ENCODE results near the gene SIN3B.
A peak's percentile ranks its signal among the peaks of the same experiment; 100 is the strongest.

The SIN3B gene

DNA sequence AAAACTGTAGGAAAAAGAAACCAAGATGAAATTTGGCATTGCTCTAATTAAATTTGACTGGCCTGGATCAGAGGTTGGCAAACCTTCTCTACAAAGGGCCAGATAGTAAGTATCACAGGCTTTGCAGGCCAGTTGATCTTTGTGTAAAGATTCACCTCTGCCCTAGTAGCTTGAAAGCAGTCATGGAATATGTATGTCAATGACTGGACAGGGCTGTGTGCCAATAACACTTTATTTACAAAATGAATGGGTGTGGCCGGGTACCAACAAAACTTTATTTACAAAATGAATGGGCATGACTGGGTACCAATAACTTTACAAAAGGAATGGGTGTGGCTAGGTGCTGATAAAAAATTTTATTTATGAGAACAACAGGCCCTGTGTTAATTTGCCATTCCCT lies 20.0 kb downstream of the SIN3B start:
- Histone ChIP-seq H3K4me1 (ENCODE audit: control insufficient read depth, insufficient read depth, low read length, unreplicated experiment) (peaks cover 25% of the 10 kb centered on the region), H2AFZ (ENCODE audit: low read length, unreplicated experiment) (no peak overlapping the region), H3K79me2 (ENCODE audit: control insufficient read depth, insufficient read depth, low read length, unreplicated experiment) (no peaks in the 10 kb centered on the region), H3K36me3 (ENCODE audit: insufficient read depth, low read length) (peaks cover 5% of the 10 kb centered on the region; the same call in 1 of the 2 replicates), H3K27ac (ENCODE audit: low read depth, low read length) (peak overlapping the region; percentile 77), H3K4me3 (ENCODE audit: low read depth, low read length) (no peak overlapping the region), H3K27me3 (ENCODE audit: insufficient read depth, low read length) (no peaks in the 10 kb centered on the region)

DNA sequence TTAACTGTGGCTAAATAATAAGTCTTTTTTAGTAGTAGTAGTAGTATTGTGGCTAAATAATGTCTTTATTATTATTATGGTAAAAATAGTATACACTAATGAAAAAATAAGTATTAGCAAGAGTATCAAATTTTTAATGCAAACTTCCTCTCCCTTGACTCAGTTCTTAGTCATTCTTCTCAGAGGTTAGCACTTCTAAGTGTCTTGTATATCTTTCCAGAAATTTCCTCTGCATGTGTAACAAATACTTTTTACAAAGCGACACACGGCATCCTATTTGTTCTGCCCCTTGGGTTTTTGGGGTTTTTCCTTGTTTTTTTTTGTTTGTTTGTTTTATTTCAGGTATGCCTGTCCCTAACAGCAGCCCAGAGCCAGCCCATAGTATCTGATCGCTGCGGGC lies 20.9 kb downstream of the SIN3B start:
- Histone ChIP-seq H3K36me3 (ENCODE audit: insufficient read depth, low read length) (peaks cover 11% of the 10 kb centered on the region; the same call in 1 of the 2 replicates), H2AFZ (ENCODE audit: low read length, unreplicated experiment) (no peak overlapping the region), H3K4me3 (ENCODE audit: low read depth, low read length) (no peak overlapping the region)

DNA sequence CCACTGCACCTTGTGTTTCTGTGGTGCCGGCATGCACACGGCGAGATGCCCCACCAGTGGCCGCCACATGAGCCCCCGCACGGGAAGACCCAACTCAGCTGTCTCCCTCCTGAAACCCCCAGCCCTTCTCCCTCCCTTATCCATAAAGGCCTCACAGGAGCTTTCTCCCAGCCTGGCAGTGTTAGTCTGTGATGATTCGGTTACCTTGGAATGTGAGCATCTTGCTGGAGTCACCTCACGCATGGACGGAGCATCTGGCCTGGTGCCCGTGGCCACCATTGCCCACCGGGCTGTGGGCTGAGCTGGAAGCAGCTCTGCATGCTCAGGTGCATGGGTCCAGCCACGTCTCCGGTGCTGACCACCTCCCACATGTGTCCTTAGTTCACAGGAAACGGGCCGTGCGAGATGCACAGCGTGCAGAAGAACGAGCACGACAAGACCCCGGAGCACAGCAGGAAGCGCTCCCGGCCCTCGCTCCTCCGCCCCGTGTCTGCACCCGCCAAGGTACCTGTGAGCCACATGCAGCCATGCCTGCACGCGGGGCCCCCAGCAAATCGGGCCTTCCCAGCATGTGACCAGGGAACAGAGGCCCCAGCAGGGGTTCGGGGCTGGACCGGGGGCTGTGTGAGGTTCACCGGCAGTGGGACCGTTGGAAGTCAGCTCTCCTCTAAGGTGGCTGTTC lies 22.0 kb downstream of the SIN3B start:
- H3K4me3 ChIP-seq (ENCODE audit: low read depth, low read length) = no peak overlapping the region
- no peak overlapping the region for H2AFZ ChIP-seq (ENCODE audit: low read length, unreplicated experiment)
- peaks cover 11% of the 10 kb centered on the region; the same call in 1 of the 2 replicates for H3K36me3 ChIP-seq (ENCODE audit: insufficient read depth, low read length)
- no peaks in the 10 kb centered on the region for H3K79me2 ChIP-seq (ENCODE audit: control insufficient read depth, insufficient read depth, low read length, unreplicated experiment)
- H3K4me1 ChIP-seq (ENCODE audit: control insufficient read depth, insufficient read depth, low read length, unreplicated experiment) = peaks cover 25% of the 10 kb centered on the region
- H3K27ac ChIP-seq (ENCODE audit: low read depth, low read length) = peak overlapping the region; percentile 77; the same call in 1 of the 2 replicates
- no peaks in the 10 kb centered on the region for H3K27me3 ChIP-seq (ENCODE audit: insufficient read depth, low read length)

More for the DNA sequence above, 20.9 kb downstream of the SIN3B start:
- H3K79me2 ChIP-seq (ENCODE audit: control insufficient read depth, insufficient read depth, low read length, unreplicated experiment) = no peaks in the 10 kb centered on the region
- peak overlapping the region; percentile 77 for H3K27ac ChIP-seq (ENCODE audit: low read depth, low read length)
- peaks cover 25% of the 10 kb centered on the region for H3K4me1 ChIP-seq (ENCODE audit: control insufficient read depth, insufficient read depth, low read length, unreplicated experiment)
- no peaks in the 10 kb centered on the region for H3K27me3 ChIP-seq (ENCODE audit: insufficient read depth, low read length)

DNA sequence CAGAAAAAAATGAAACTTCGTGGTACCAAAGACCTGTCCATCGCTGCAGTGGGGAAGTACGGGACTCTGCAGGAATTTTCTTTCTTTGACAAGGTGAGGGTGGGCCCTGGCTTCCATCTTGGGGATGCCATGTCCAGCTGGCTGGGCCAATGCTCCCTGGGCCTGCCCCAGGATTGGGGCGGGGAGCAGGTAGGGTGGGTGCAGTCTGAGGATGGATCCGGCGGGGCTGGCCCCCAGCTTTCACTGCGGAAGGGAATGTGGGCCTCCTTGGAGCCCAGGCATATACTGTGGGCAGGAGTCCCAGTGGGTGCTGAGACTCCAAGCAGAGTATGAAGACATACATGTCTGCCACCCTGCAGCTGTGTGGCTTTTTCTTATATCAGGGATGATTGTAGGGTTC lies 23.9 kb downstream of the SIN3B start:
- H3K79me2 ChIP-seq (ENCODE audit: control insufficient read depth, insufficient read depth, low read length, unreplicated experiment) = no peaks in the 10 kb centered on the region
- H3K36me3 ChIP-seq (ENCODE audit: insufficient read depth, low read length) = peaks cover 11% of the 10 kb centered on the region; the same call in 1 of the 2 replicates
- peaks cover 25% of the 10 kb centered on the region for H3K4me1 ChIP-seq (ENCODE audit: control insufficient read depth, insufficient read depth, low read length, unreplicated experiment)
- H3K4me3 ChIP-seq (ENCODE audit: low read depth, low read length) = no peak overlapping the region
- no peak overlapping the region for H2AFZ ChIP-seq (ENCODE audit: low read length, unreplicated experiment)
- H3K27me3 ChIP-seq (ENCODE audit: insufficient read depth, low read length) = no peaks in the 10 kb centered on the region
- no peak overlapping the region for H3K27ac ChIP-seq (ENCODE audit: low read depth, low read length)

GRCh38 chr19:16856091-16856490 lies 26.9 kb downstream of the SIN3B start:
- no peaks in the 10 kb centered on the region for H3K79me2 ChIP-seq (ENCODE audit: control insufficient read depth, insufficient read depth, low read length, unreplicated experiment)

DNA sequence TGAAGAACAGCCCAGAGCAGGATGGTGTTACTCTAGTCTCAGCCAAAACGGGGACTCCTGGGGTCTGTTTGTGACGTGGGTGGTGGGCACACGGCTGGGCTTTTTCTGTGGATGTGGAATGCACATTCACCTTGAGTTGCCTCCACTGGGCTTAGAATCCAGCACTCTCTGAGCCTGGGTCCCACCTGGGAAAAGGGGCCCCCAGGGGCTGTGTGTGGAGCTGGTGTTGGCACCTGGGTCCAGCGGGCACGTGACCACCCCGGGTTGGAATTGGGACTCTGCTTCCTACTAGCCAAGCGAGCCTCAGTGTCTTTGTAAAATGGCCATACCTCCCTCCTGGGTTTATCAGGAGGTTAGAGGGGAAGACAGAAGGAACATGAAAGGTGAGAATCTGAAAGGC lies 30.4 kb downstream of the SIN3B start:
- H3K27ac ChIP-seq (ENCODE audit: low read depth, low read length) = no peak overlapping the region
- no peaks in the 10 kb centered on the region for H3K27me3 ChIP-seq (ENCODE audit: insufficient read depth, low read length)
- 0 out of 2 replicates have a peak, but pooled peaks cover 3% of the 10 kb centered on the region for H3K36me3 ChIP-seq (ENCODE audit: insufficient read depth, low read length)
- H3K79me2 ChIP-seq (ENCODE audit: control insufficient read depth, insufficient read depth, low read length, unreplicated experiment) = no peaks in the 10 kb centered on the region
- H3K4me1 ChIP-seq (ENCODE audit: control insufficient read depth, insufficient read depth, low read length, unreplicated experiment) = no peaks in the 10 kb centered on the region
- no peak overlapping the region for H2AFZ ChIP-seq (ENCODE audit: low read length, unreplicated experiment)
- no peak overlapping the region for H3K4me3 ChIP-seq (ENCODE audit: low read depth, low read length)

More at GRCh38 chr19:16856091-16856490, 26.9 kb downstream of the SIN3B start:
- Histone ChIP-seq H3K4me1 (ENCODE audit: control insufficient read depth, insufficient read depth, low read length, unreplicated experiment) (peaks cover 2% of the 10 kb centered on the region), H3K27me3 (ENCODE audit: insufficient read depth, low read length) (no peaks in the 10 kb centered on the region), H2AFZ (ENCODE audit: low read length, unreplicated experiment) (no peak overlapping the region), H3K36me3 (ENCODE audit: insufficient read depth, low read length) (peaks cover 9% of the 10 kb centered on the region; the same call in 1 of the 2 replicates), H3K4me3 (ENCODE audit: low read depth, low read length) (no peak overlapping the region), H3K27ac (ENCODE audit: low read depth, low read length) (no peak overlapping the region)

- no peaks in the 10 kb centered on the region for H3K79me2 ChIP-seq (ENCODE audit: control insufficient read depth, insufficient read depth, low read length, unreplicated experiment)
- no peak overlapping the region for H2AFZ ChIP-seq (ENCODE audit: low read length, unreplicated experiment)
- H3K36me3 ChIP-seq (ENCODE audit: insufficient read depth, low read length) = no peaks in the 10 kb centered on the region
- no peaks in the 10 kb centered on the region for H3K4me1 ChIP-seq (ENCODE audit: control insufficient read depth, insufficient read depth, low read length, unreplicated experiment)
- no peaks in the 10 kb centered on the region for H3K27me3 ChIP-seq (ENCODE audit: insufficient read depth, low read length)
- no peak overlapping the region for H3K27ac ChIP-seq (ENCODE audit: low read depth, low read length)
- no peak overlapping the region for H3K4me3 ChIP-seq (ENCODE audit: low read depth, low read length)
Observed at GRCh38 chr19:16860118-16860517, 30.9 kb downstream of the SIN3B start.

DNA sequence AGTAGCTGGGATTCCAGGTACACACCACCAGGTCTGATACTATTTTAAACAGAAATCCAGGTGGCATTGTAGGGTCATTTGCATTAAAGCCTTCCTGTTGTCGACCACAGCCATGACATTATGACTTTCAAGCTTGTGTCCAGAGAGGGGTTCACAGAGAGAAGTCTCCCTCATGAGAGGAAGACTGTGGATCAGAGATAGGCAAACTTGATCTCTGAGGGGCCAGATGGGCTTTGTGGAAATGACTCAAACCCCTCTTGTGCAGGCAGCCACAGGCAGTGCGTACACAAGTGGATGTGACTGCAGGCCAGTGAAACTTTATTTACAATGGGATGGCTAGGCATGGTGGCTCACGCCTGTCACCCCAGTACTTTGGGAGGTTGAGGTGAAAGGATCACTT lies 31.8 kb downstream of the SIN3B start:
- Histone ChIP-seq H3K4me1 (ENCODE audit: control insufficient read depth, insufficient read depth, low read length, unreplicated experiment) (no peaks in the 10 kb centered on the region), H3K4me3 (ENCODE audit: low read depth, low read length) (no peak overlapping the region), H3K27ac (ENCODE audit: low read depth, low read length) (no peak overlapping the region), H3K79me2 (ENCODE audit: control insufficient read depth, insufficient read depth, low read length, unreplicated experiment) (no peaks in the 10 kb centered on the region), H2AFZ (ENCODE audit: low read length, unreplicated experiment) (no peak overlapping the region), H3K36me3 (ENCODE audit: insufficient read depth, low read length) (no peaks in the 10 kb centered on the region), H3K27me3 (ENCODE audit: insufficient read depth, low read length) (no peaks in the 10 kb centered on the region)

DNA sequence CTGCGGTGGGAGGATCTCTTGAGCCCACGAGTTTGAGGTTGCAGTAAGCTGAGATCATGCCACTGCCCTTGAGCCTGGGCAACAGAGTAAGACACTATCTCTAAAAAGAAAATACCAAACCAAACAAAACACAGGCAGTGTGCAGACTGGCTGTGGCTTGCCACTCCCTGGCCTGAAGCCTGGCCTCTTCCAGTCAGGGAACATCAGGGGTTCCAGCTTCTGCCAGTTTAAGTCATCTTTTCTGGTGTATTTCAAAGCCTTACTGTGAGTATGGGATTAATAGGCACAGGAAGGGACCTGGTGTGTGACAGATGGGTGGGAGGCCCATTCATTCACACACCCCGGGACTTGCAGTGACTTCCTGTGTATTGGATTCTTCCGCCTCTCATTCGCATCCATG lies 32.6 kb downstream of the SIN3B start:
- H3K36me3 ChIP-seq (ENCODE audit: insufficient read depth, low read length) = no peaks in the 10 kb centered on the region
- H3K4me1 ChIP-seq (ENCODE audit: control insufficient read depth, insufficient read depth, low read length, unreplicated experiment) = no peaks in the 10 kb centered on the region
- no peaks in the 10 kb centered on the region for H3K27me3 ChIP-seq (ENCODE audit: insufficient read depth, low read length)
- H3K4me3 ChIP-seq (ENCODE audit: low read depth, low read length) = no peak overlapping the region
- H3K27ac ChIP-seq (ENCODE audit: low read depth, low read length) = no peak overlapping the region
- H2AFZ ChIP-seq (ENCODE audit: low read length, unreplicated experiment) = no peak overlapping the region
- H3K79me2 ChIP-seq (ENCODE audit: control insufficient read depth, insufficient read depth, low read length, unreplicated experiment) = no peaks in the 10 kb centered on the region

DNA sequence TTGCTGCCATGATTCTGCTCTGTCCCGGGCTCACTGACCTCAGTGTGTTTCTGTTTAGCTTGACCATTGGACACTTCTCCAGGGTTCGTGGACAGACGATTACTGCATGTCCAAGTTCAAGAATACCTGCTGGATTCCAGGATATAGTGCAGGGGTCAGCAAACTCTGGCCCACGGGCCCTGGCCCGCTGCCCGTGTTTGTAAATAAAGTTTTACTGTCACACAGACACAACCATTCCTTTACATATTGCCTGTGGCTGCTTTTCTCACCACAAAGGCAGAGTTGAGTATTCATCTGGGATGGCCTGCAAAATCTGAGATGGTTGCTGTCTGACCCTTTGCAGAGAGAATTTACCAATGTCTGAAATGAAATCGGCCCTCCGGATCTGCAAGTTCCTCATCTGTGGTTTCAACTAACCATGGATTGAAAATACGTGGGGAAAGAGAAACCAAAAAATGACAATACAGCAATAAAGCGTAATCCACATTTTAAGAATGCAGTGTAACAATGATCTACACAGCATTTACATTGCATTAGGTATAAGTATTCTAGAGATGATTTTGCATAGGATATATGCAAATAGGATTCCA lies 33.7 kb downstream of the SIN3B start:
- Histone ChIP-seq H3K27ac (ENCODE audit: low read depth, low read length) (no peak overlapping the region), H3K4me1 (ENCODE audit: control insufficient read depth, insufficient read depth, low read length, unreplicated experiment) (no peaks in the 10 kb centered on the region), H2AFZ (ENCODE audit: low read length, unreplicated experiment) (no peak overlapping the region), H3K79me2 (ENCODE audit: control insufficient read depth, insufficient read depth, low read length, unreplicated experiment) (no peaks in the 10 kb centered on the region), H3K36me3 (ENCODE audit: insufficient read depth, low read length) (no peaks in the 10 kb centered on the region), H3K4me3 (ENCODE audit: low read depth, low read length) (no peak overlapping the region), H3K27me3 (ENCODE audit: insufficient read depth, low read length) (no peaks in the 10 kb centered on the region)

DNA sequence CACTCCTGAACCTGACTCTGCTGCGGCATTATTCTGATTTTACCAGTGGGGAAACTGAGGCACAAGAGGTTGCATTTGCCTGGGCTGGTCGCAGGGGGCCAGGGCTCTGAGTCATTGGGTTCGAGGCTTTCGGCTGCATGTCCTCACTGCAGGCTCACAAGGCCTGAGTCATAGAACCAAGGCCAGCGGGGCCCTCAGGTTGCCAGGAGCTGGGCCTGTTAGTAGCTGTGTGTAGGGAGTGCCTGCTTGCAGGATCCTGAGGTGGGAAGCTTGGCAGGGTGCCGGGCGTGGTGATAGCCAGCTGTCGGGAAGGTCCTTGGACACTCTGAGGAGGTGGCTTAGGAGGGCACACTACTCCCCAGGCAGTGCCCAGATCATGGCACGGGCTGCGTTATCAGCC lies 38.0 kb downstream of the SIN3B start:
- H3K4me1 ChIP-seq (ENCODE audit: control insufficient read depth, insufficient read depth, low read length, unreplicated experiment) = no peaks in the 10 kb centered on the region
- no peaks in the 10 kb centered on the region for H3K27me3 ChIP-seq (ENCODE audit: insufficient read depth, low read length)
- H3K27ac ChIP-seq (ENCODE audit: low read depth, low read length) = no peak overlapping the region
- H2AFZ ChIP-seq (ENCODE audit: low read length, unreplicated experiment) = no peak overlapping the region
- no peak overlapping the region for H3K4me3 ChIP-seq (ENCODE audit: low read depth, low read length)
- H3K79me2 ChIP-seq (ENCODE audit: control insufficient read depth, insufficient read depth, low read length, unreplicated experiment) = no peaks in the 10 kb centered on the region
- H3K36me3 ChIP-seq (ENCODE audit: insufficient read depth, low read length) = peaks cover 9% of the 10 kb centered on the region; the same call in 1 of the 2 replicates
